H1 (cell line): ENCODE results near the gene CENPV. TPM values are rescaled to one million over a fixed set of nuclear protein-coding genes. Genes with fewer than 3 reads are reported as not detected.

Experiments used
- CEBPB ChIP-seq: IDR thresholded peaks from 2 replicates; pipeline ENCODE4 v1.6.1; 2012; ENCODE audit warnings: low read depth, low read length
- CHD7 ChIP-seq: fragments of 300-600 bp; sonication (generic); IDR thresholded peaks from 2 replicates; pipeline ENCODE4 v1.7.1; 2012; ENCODE audit warnings: low read length, moderate library complexity, mild to moderate bottlenecking, inconsistent platforms; ENCODE audit not compliant: insufficient replicate concordance
- EZH2 ChIP-seq: fragments of 200-600 bp; sonication (generic); IDR thresholded peaks from 2 replicates; pipeline ENCODE4 v1.7.1; 2012; ENCODE audit warnings: low read depth, mild to moderate bottlenecking, moderate library complexity, low read length, inconsistent platforms; ENCODE audit not compliant: severe bottlenecking
- MAFK ChIP-seq: IDR thresholded peaks from 2 replicates; pipeline ENCODE4 v1.6.1; 2012; ENCODE audit warnings: low read depth, mild to moderate bottlenecking, improper control_type of control experiment, low read length
- RBBP5 ChIP-seq: IDR thresholded peaks from 2 replicates; pipeline ENCODE4 v1.7.1; 2012; ENCODE audit warnings: low read depth, mild to moderate bottlenecking, inconsistent platforms, low read length, moderate library complexity, borderline replicate concordance
- SP1 ChIP-seq: IDR thresholded peaks from 2 replicates; pipeline ENCODE4 v1.6.1; 2011; ENCODE audit warnings: low read depth, low read length
- TEAD4 ChIP-seq: IDR thresholded peaks from 2 replicates; pipeline ENCODE4 v1.6.1; 2012; ENCODE audit warnings: low read depth, low read length, inconsistent platforms, mixed read lengths
- polyA plus RNA-seq, 7 experiments: library from polyadenylated mRNA; depleted of rRNA in 3 of 7; stranded (reverse) in 5 of 7; unstranded in 2 of 7; fragments of >200 nt in 5 of 7; fragments of 200-250 nt in 2 of 7; gene quantifications; 1 replicate in 5 of 7; 2 replicates in 1 of 7; 4 replicates in 1 of 7; pipeline versions ENCODE4 v1.2.1 to v1.2.3, GENCODE V29; 2011 to 2013; ENCODE audit warnings: missing spikeins in 2 of 7, mixed read lengths in 2 of 7
- total RNA-seq: library from RNA; stranded (reverse); fragmentation: NEBNext Ultra II Directional; extraction: Animal tissue kit (Norgen Biotek cat#: 25700); gene quantifications from 2 replicates; pipeline ENCODE4 v1.2.1, GENCODE V29; 2021

The CENPV gene
- total and polyA plus RNA-seq, 2 of the 8 experiments (the other 6 are each of a cell fraction or from before 2014, with no cell fraction given) = 249 to 260 TPM

DNA sequence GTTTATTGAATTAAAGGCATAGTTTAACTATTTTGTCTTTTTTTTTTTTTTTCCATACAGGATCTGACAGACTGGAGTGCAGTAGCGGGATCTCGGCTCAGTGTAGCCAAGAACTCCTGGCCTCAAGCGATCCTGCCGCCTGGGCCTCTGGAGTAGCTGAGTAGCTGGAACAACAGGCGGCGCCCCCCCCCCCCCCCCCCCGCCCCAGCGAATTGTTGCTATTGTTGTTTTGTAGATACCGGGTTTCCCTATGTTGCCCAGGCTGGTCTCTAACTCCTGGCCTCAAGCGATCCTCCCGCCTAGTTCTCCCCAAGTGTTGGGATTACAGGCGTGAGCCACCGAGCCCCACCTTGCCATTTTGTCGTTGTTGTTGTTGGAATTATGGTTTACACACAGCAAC lies 1.3 kb upstream of the CENPV start (continued):
- TF ChIP-seq CHD7 (no peak), SP1 (no peak), CEBPB (no peak), EZH2 (no peak), TEAD4 (no peak), MAFK (no peak), RBBP5 (no peak)
